ENCODE results near the gene DFFB.

Gene DFFB

DNA sequence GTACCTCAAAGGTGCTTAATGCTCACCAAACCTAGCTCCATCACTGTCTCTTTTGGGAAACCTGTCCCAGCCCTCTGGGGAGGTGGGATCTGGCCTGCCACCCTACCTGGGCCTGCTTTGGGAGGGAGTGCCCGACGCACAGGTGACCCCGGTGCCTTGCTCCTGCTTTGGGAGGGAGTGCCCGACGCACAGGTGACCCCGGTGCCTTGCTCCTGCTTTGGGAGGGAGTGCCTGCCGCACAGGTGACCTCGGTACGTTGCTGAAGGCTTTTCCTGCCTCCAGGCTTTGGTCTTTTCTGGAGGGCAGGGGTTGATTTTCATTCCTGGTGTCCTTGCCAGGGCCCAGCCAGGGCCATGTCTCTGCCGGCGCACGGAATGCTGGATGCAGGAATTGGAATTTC, 68.0 kb downstream of the DFFB start:
- TF ChIP-seq, protein P1, sequence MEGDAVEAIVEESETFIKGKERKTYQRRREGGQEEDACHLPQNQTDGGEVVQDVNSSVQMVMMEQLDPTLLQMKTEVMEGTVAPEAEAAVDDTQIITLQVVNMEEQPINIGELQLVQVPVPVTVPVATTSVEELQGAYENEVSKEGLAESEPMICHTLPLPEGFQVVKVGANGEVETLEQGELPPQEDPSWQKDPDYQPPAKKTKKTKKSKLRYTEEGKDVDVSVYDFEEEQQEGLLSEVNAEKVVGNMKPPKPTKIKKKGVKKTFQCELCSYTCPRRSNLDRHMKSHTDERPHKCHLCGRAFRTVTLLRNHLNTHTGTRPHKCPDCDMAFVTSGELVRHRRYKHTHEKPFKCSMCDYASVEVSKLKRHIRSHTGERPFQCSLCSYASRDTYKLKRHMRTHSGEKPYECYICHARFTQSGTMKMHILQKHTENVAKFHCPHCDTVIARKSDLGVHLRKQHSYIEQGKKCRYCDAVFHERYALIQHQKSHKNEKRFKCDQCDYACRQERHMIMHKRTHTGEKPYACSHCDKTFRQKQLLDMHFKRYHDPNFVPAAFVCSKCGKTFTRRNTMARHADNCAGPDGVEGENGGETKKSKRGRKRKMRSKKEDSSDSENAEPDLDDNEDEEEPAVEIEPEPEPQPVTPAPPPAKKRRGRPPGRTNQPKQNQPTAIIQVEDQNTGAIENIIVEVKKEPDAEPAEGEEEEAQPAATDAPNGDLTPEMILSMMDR (IDR thresholded peaks at IDR 0.05; ENCODE audit: insufficient read depth, low read length, missing control alignments): no peak
- ChIA-PET CTCF (no interaction called here), POLR2A (no interaction called here)
- no peak overlapping the region for H3K4me3 ChIP-seq (ENCODE audit: low read depth, low read length)
- no peak for DNase-seq (ENCODE audit: low read depth, low spot score)

DNA sequence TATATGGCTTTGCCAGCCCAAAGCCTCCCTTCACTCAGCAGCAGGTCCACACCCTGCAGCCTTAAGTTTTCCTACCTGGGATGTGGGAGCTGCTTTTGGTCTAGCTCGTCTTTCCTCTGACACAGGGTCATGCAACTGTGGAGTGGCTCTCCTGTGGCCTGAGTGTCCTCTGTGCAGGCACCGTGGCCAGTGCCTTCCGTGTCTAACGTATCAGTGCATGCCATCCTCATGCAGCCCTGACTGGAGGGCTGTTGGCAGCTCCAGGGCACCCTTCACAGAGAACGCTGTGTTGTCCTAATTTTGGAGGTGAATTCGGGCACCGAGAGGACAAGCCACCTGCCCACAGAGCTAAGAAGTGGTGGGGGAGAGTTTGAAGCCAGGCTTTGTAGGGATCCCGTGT, 68.5 kb downstream of the DFFB start:
- no peak overlapping the region for H3K4me3 ChIP-seq (ENCODE audit: low read depth, low read length)
- TF ChIP-seq, protein P1 (IDR thresholded peaks at IDR 0.05; ENCODE audit: insufficient read depth, low read length, missing control alignments): no peak
- POLR2A ChIA-PET: no interaction called here
- CTCF ChIA-PET: no interaction called here
- no peak for DNase-seq (ENCODE audit: low read depth, low spot score)

DNA sequence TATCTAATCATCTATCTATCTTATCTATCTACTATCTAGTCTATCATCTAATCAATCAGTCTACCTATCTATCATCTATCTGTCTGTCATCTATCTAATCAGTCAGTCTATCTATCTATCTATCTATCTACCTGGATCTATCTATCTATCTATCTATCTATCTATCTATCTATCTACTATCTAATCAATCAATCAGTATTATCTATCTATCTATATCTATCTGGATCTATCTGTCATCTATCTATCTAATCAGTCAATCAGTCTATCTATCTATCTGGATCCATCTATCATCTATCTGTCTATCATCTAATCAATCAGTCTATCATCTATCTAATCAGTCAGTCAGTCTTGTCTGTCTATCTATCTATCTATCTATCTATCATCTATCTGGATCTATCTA, 69.7 kb downstream of the DFFB start:
- ChIA-PET POLR2A (no interaction called here), CTCF (no interaction called here)
- no peak overlapping the region for H3K4me3 ChIP-seq (ENCODE audit: low read depth, low read length)
- no peak for DNase-seq (ENCODE audit: low read depth, low spot score)
- TF ChIP-seq, protein P1 (IDR thresholded peaks at IDR 0.05; ENCODE audit: insufficient read depth, low read length, missing control alignments): no peak

DNA sequence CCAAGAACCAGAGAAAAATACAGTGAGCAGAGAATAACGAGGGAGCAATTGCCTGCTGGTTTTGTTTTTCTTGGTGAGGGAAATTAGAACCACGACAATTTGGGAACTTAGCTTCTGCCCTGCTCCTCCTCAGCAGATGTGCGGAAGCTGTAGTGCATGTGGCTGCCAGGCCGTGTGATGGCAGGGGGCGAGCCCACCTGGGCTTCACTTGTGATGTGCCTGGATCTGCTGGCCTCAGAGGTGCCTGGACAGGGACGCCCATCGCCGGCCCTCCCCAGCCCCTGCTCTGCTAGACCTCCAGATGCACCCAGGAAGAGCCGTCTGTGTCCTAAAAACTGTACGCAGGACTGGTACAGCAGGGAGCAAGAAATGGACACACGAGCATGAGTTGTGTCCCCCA, 71.3 kb downstream of the DFFB start:
- CTCF ChIA-PET: no interaction called here
- POLR2A ChIA-PET: no interaction called here

DNA sequence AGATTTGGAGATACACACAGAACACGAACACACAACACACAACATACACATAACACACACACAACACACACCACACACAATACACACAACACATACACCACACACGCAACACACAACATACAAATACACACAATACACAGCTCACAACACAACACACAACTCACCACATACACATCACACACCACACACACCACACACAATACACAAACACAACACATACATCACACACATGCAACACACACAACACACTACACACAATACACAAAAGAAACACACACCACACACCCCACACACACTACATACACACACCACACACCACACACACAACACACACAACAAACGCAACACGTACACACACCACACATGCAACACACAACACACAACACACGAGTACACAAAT, 71.8 kb downstream of the DFFB start:
- POLR2A ChIA-PET: no interaction called here
- TF ChIP-seq, protein P1 (IDR thresholded peaks at IDR 0.05; ENCODE audit: insufficient read depth, low read length, missing control alignments): no peak

More for the DNA sequence above, 71.3 kb downstream of the DFFB start:
- no peak overlapping the region for H3K4me3 ChIP-seq (ENCODE audit: low read depth, low read length)
- TF ChIP-seq, protein P1 (IDR thresholded peaks at IDR 0.05; ENCODE audit: insufficient read depth, low read length, missing control alignments): no peak
- DNase-seq (ENCODE audit: low read depth, low spot score): no peak

DNA sequence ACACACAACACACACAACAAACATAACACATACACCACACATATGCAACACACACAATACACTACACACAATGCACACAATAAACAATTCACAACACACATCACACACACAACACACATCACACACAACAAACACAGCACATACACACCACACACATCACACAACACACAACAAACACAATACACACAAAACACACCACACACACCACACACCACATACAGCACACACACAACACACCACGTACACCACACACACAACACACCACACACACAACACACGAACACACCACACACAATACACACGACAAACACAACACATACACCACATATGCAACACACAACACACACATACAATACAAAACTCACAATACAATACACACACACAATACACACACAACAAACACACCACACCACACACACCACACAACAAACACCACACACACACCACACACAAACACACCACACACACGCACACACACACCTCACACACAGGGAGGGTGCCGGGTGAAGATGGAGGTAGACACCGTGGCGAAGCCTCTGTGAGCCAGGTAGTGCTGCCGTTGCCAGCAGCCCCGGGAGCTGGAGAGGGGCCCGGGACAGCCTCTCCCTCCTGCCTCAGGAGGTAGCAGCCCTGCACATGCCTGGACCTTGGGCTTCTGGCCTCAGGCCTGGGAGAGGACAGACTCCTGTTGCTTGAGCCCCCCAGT, 73.2 kb downstream of the DFFB start:
- DNase-seq (ENCODE audit: low read depth, low spot score): no peak
- H3K4me3 ChIP-seq (ENCODE audit: low read depth, low read length): no peak overlapping the region
- ChIA-PET POLR2A (no interaction called here), CTCF (no interaction called here)
- TF ChIP-seq, protein P1 (IDR thresholded peaks at IDR 0.05; ENCODE audit: insufficient read depth, low read length, missing control alignments): no peak

More for the DNA sequence above, 71.8 kb downstream of the DFFB start:
- CTCF ChIA-PET: no interaction called here
- no peak overlapping the region for H3K4me3 ChIP-seq (ENCODE audit: low read depth, low read length)
- DNase-seq (ENCODE audit: low read depth, low spot score): no peak
